Transverse colon (tissue), 4 donors: ENCODE measurements around the gene ARPIN. TPM values are rescaled to one million over a fixed set of nuclear protein-coding genes. Genes with fewer than 3 reads are reported as not detected.

Experiments used
- DNase-seq: peaks from one replicate; pipeline ENCODE4 v3.0.0-alpha.2; 2019
- H3K27ac ChIP-seq, 4 donors: fragments of 200-600 bp; sonication (generic); 2 replicates each; pipeline ENCODE4 v1.5.1; 2016 to 2018; ENCODE audit warnings: inconsistent platforms in 4 of 4
- H3K27me3 ChIP-seq: fragments of 200-600 bp; sonication (generic); 2 replicates; pipeline ENCODE4 v1.5.1; 2017; ENCODE audit warnings: inconsistent platforms
- H3K36me3 ChIP-seq, 4 donors: fragments of 200-600 bp; sonication (generic); 2 replicates each; pipeline ENCODE4 v1.5.1; 2017 to 2019; ENCODE audit warnings: inconsistent platforms in 4 of 4
- H3K4me1 ChIP-seq, 4 donors: fragments of 200-600 bp; sonication (generic); 2 replicates each; pipeline ENCODE4 v1.5.1; 2017 to 2020; ENCODE audit warnings: inconsistent platforms in 4 of 4
- H3K4me3 ChIP-seq, 4 donors: fragments of 200-600 bp; sonication (generic); 1 replicate in 1 of 4; 2 replicates in 3 of 4; pipeline versions ENCODE4 v1.5.1 to v1.6.1; 2017 to 2019; ENCODE audit warnings: inconsistent platforms in 4 of 4
- H3K9me3 ChIP-seq, 2 donors: fragments of 200-600 bp; sonication (generic); 2 replicates each; pipeline ENCODE4 v1.5.1; 2017 to 2019; ENCODE audit warnings: inconsistent platforms in 2 of 2
- EP300 ChIP-seq: sonication (generic); formaldehyde crosslinking; IDR thresholded peaks from one replicate; pipeline ENCODE4 v1.6.1; 2017; ENCODE audit warnings: antibody characterized with exemption, low read depth
- POLR2A ChIP-seq: fragments of 450-650 bp; IDR thresholded peaks from one replicate; pipeline ENCODE4 v1.6.1; 2016; ENCODE audit warnings: antibody characterized with exemption, mild to moderate bottlenecking, moderate library complexity
- POLR2AphosphoS5 ChIP-seq, 3 donors: sonication (generic); formaldehyde crosslinking; IDR thresholded peaks; one replicate each; pipeline ENCODE4 v1.6.1; 2016; ENCODE audit warnings: antibody characterized with exemption in 3 of 3
- WGBS, 2 donors: methylation state at CpG; one replicate each; pipeline ENCODE4 v1.1.5; 2018; ENCODE audit warnings: low coverage in 1 of 2; 5-methylcytosine and 5-hydroxymethylcytosine counted together
- in situ Hi-C, 4 donors: fragments of 200-750 bp; cut with MboI; loops; one replicate each; pipeline versions ENCODE4 v1.15.0 to v1.15.1; 2017; ENCODE audit warnings: low sequenced_read_pairs in 3 of 4, low pct_ligation_motif_present in 1 of 4, low pct_unique_long_range_greater_than_20kb in 1 of 4
- intact Hi-C: fragments of 100-400 bp; cut with DNase I; formaldehyde crosslinking; loops from one replicate; pipeline ENCODE4 v1.15.1; 2023; ENCODE audit warnings: low total_unique reads
- total RNA-seq, 4 donors: library from RNA; depleted of rRNA; stranded (reverse); fragments of >200 nt; gene quantifications; one replicate each; pipeline ENCODE4 v1.1.0, GENCODE V29; 2016
- TF ChIP-seq, protein P1 (sequence below), 5 experiments: fragments of 200-600 bp in 3 of 5; fragments of 450-650 bp in 2 of 5; sonication (generic) in 3 of 5; IDR thresholded peaks; 1 replicate in 2 of 5; 2 replicates in 3 of 5; pipeline ENCODE4 v1.5.1; 2016 to 2017; ENCODE audit warnings: antibody characterized with exemption in 5 of 5, inconsistent platforms in 3 of 5, mild to moderate bottlenecking in 2 of 5, moderate library complexity in 1 of 5

The ARPIN gene
- total RNA-seq, 4 donors from 2014 or later, result 24.1 to 48.6 (median 37.6) TPM

DNA sequence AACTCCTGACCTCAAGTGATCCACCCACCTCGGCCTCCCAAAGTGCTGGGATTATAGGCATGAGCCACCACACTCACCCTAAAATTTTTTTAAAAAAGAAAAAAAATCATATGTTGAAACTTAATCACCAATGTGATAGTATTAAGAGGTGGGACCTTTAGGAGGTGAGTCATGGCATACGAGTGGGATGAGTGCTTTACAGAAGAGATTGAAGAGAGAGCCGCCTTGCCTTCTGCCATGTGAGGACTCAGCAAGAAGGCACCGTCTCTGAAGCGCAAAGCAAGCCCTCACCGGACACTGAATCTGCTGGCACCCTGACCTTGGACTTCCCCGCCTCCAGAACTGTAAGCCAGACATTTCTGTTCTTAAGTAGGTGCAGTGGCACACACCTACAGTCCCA, 5.5 kb downstream of the ARPIN start:
- intact Hi-C loops, result loop anchor here (10.0 kb wide), 1 partner anchor 178 kb away; no protein-coding TSS in a partner anchor
- in situ Hi-C loops, result loop anchor here in 1 of 4 donors (10.0 kb wide), 1 partner anchor 178 kb away; no protein-coding TSS in a partner anchor
- peaks cover 0 to 28% (median 7%) of the 10 kb centered on the region in 4 donors for H3K36me3 ChIP-seq

DNA sequence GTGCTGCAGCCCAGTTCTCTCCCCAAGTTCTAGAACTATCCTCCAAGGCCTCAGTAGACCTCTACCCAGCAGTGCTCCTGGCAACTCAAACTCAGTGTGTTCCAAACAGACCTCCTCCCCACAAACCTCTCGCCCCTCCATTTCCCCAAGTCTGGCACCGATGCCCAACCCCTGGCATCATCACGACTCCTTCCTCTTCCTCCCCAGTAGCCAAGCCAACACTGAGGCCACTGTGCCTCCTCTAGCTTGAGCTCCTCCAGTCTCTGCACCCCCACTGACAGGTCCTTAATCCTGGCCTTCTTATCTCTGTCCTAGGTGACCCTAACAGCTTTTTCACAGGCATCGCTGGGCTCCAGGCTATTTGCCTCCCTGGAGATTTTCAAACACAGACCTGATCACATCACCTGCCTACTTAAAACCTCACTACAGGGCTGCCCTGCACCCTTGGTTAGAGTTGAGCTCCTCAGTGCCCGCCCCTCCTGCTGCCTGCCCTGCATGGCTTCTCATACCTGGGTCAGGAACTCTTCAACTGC, 6.8 kb downstream of the ARPIN start:
- no peaks in the 10 kb centered on the region for H3K27me3 ChIP-seq
- no peak overlapping the region for H3K4me3 ChIP-seq
- no peak overlapping the region for H3K27ac ChIP-seq
- H3K4me1 ChIP-seq, result peaks cover 0 to 2% (median under 1%) of the 10 kb centered on the region in 4 donors
- WGBS, 2 donors, result 95 to 99% methylated on average over 3 to 5 of the region's 5 CpGs
- DNase-seq, result no peak
- in situ Hi-C loops (loop anchor here in 1 of 4 donors (10.0 kb wide), 1 partner anchor 179 kb away; no protein-coding TSS in a partner anchor), intact Hi-C loops (loop anchor here (10.0 kb wide), 1 partner anchor 179 kb away; no protein-coding TSS in a partner anchor)
- TF ChIP-seq EP300 (no peak), POLR2AphosphoS5 (IDR thresholded peaks at IDR 0.05) (no peak), POLR2A (no peak)
- TF ChIP-seq, protein P1, sequence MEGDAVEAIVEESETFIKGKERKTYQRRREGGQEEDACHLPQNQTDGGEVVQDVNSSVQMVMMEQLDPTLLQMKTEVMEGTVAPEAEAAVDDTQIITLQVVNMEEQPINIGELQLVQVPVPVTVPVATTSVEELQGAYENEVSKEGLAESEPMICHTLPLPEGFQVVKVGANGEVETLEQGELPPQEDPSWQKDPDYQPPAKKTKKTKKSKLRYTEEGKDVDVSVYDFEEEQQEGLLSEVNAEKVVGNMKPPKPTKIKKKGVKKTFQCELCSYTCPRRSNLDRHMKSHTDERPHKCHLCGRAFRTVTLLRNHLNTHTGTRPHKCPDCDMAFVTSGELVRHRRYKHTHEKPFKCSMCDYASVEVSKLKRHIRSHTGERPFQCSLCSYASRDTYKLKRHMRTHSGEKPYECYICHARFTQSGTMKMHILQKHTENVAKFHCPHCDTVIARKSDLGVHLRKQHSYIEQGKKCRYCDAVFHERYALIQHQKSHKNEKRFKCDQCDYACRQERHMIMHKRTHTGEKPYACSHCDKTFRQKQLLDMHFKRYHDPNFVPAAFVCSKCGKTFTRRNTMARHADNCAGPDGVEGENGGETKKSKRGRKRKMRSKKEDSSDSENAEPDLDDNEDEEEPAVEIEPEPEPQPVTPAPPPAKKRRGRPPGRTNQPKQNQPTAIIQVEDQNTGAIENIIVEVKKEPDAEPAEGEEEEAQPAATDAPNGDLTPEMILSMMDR (IDR thresholded peaks at IDR 0.05), result no peak
- H3K9me3 ChIP-seq, result no peaks in the 10 kb centered on the region
- peaks cover 0 to 36% (median 8%) of the 10 kb centered on the region in 4 donors for H3K36me3 ChIP-seq

More for the DNA sequence above, 5.5 kb downstream of the ARPIN start:
- Histone ChIP-seq H3K4me1 (peaks cover 8 to 14% (median 9%) of the 10 kb centered on the region in 4 donors), H3K4me3 (no peak overlapping the region), H3K27ac (no peak overlapping the region), H3K27me3 (no peaks in the 10 kb centered on the region), H3K9me3 (no peaks in the 10 kb centered on the region)
- no peak for TF ChIP-seq EP300
- TF ChIP-seq, protein P1 (IDR thresholded peaks at IDR 0.05), result no peak
- no peak for DNase-seq
- 63 to 86% methylated on average over 3 to 7 of the region's 7 CpGs for WGBS, 2 donors

DNA sequence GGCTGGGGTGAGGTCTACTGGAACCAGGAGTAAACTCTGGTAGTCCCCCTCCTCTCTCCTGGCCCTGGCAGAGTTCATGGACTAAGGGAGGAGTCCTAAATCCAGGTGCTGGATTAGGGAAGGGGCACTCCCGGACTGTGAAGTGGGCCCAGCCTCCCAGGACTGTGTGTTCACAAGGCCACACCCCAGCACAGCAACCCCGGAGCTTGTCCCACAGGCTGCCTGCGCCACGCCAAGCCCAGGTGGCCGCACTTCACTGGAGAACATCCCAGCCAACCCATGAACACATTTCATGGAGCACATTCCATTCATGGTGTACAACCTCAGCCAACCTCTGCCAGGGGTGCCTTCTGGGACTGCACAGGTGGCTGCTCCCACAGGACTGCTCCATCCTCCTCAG, 8.2 kb downstream of the ARPIN start:
- H3K4me3 ChIP-seq, result no peak overlapping the region
- in situ Hi-C loops (loop anchor here in 1 of 4 donors (10.0 kb wide), 1 partner anchor 180 kb away; no protein-coding TSS in a partner anchor), intact Hi-C loops (loop anchor here (10.0 kb wide), 1 partner anchor 180 kb away; no protein-coding TSS in a partner anchor)
- 78 to 80% methylated on average over 3 to 5 of the region's 5 CpGs for WGBS, 2 donors
- DNase-seq, result no peak
- no peaks in the 10 kb centered on the region for H3K27me3 ChIP-seq
- H3K36me3 ChIP-seq, result peaks cover 0 to 36% (median 9%) of the 10 kb centered on the region in 4 donors
- peaks cover 0 to 6% (median 0%) of the 10 kb centered on the region in 4 donors for H3K4me1 ChIP-seq
- no peaks in the 10 kb centered on the region for H3K9me3 ChIP-seq
- no peak overlapping the region for H3K27ac ChIP-seq
- TF ChIP-seq EP300, result no peak
- no peak for TF ChIP-seq POLR2AphosphoS5 (IDR thresholded peaks at IDR 0.05)
- no peak for TF ChIP-seq POLR2A
- TF ChIP-seq, protein P1 (IDR thresholded peaks at IDR 0.05), result no peak

DNA sequence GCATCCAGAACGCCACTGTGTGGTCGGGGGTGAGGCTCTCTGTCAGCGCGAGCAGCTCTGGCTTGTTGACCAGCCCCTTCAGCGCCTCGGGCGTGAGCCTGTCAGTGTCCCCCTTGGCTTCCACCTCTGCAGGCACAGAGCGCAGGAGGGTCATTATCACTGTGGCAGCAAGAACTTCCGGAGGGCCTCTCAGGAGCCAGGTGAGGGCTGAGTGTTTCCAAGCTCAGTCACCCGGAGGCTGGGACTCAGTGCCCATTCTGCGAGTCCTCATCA, 9.0 kb downstream of the ARPIN start:
- in situ Hi-C loops, result loop anchor here in 1 of 4 donors (10.0 kb wide), 1 partner anchor 181 kb away; no protein-coding TSS in a partner anchor
- no peak for TF ChIP-seq EP300
- TF ChIP-seq POLR2A, result no peak
- no peak for DNase-seq
- H3K27ac ChIP-seq, result no peak overlapping the region
- no peaks in the 10 kb centered on the region for H3K9me3 ChIP-seq
- intact Hi-C loops, result loop anchor here (10.0 kb wide), 1 partner anchor 181 kb away; no protein-coding TSS in a partner anchor
- WGBS, 2 donors, result 97% methylated on average over 10 of the region's 11 CpGs; no CpG with 5 or more reads in 1 of the 2 donors
- H3K36me3 ChIP-seq, result peaks cover 0 to 36% (median 9%) of the 10 kb centered on the region in 4 donors
- H3K27me3 ChIP-seq, result no peaks in the 10 kb centered on the region
- H3K4me3 ChIP-seq, result no peak overlapping the region
- peaks cover 0 to 9% (median 0%) of the 10 kb centered on the region in 4 donors for H3K4me1 ChIP-seq
